Fibroblast of mammary gland (primary cell): ENCODE data around the gene TMEM35B.
"Not testable (repeated sequence)": the region's sequence is repeated elsewhere in the genome, so short reads cannot be mapped to it uniquely, and the experiment has no call there.

Experiments used
- DNase-seq: peaks from one replicate; pipeline ENCODE4 v3.0.0-alpha.2; 2010; ENCODE audit warnings: low read depth
- H3K4me3 ChIP-seq: 2 replicates; pipeline ENCODE4 v1.5.1; 2011; ENCODE audit warnings: low read depth, mild to moderate bottlenecking, low read length, moderate library complexity; ENCODE audit not compliant: control insufficient read depth
- CTCF ChIP-seq: conservative IDR thresholded peaks from 2 replicates; pipeline ENCODE4 v1.5.1; 2011; ENCODE audit warnings: low read depth, low read length, inconsistent platforms; ENCODE audit not compliant: control insufficient read depth, insufficient read depth

Gene TMEM35B

GRCh38 chr1:34987018-34987417 lies 1.9 kb upstream of the TMEM35B start:
- DNase-seq = peak; percentile 18
- H3K4me3 ChIP-seq = no peak overlapping the region
- TF ChIP-seq CTCF = no peak

GRCh38 chr1:34985609-34985904 lies 410 bp upstream of the TMEM35B start:
- H3K4me3 ChIP-seq = peak overlapping the region; percentile 77
- not testable (repeated sequence) for DNase-seq

GRCh38 chr1:34984435-34984792 lies 733 bp downstream of the TMEM35B start:
- DNase-seq = peak; percentile 42
- H3K4me3 ChIP-seq = peak overlapping the region; percentile 77
- TF ChIP-seq CTCF = no peak

- H3K4me3 ChIP-seq = peak overlapping the region; percentile 77
- no peak for TF ChIP-seq CTCF
- DNase-seq = no peak
Measured at GRCh38 chr1:34983700-34984355, 1.3 kb downstream of the TMEM35B start.

- DNase-seq = no peak
- H3K4me3 ChIP-seq = no peak overlapping the region
- TF ChIP-seq CTCF = no peak
Measured at GRCh38 chr1:34982820-34983376, 2.2 kb downstream of the TMEM35B start.

- DNase-seq = no peak
- no peak for TF ChIP-seq CTCF
- no peak overlapping the region for H3K4me3 ChIP-seq
Measured at GRCh38 chr1:34980715-34981114, 4.4 kb downstream of the TMEM35B start.

- no peak for DNase-seq
- no peak overlapping the region for H3K4me3 ChIP-seq
- TF ChIP-seq CTCF = no peak
Measured at GRCh38 chr1:34978921-34979320, 6.2 kb downstream of the TMEM35B start.
